Fibroblast of lung (primary cell): ENCODE results near the gene RUNX1. TPM values are rescaled to one million over a fixed set of nuclear protein-coding genes. Genes with fewer than 3 reads are reported as not detected.

Experiments
- DNase-seq, 2 donors: peaks; one replicate each; pipeline versions ENCODE4 v3.0.0 to v3.0.0-alpha.2; 2010; ENCODE audit warnings: low read depth in 2 of 2
- H2AFZ ChIP-seq: 2 replicates; pipeline ENCODE4 v1.5.1; 2012; ENCODE audit warnings: low read length, control low read depth, inconsistent platforms
- H3K27ac ChIP-seq: 2 replicates; pipeline ENCODE4 v1.5.1; 2011; ENCODE audit warnings: low read length, control low read depth; ENCODE audit not compliant: insufficient read depth
- H3K27me3 ChIP-seq: 2 replicates; pipeline ENCODE4 v1.5.1; 2011; ENCODE audit warnings: mild to moderate bottlenecking, low read length; ENCODE audit not compliant: control insufficient read depth, insufficient read depth
- H3K36me3 ChIP-seq: 2 replicates; pipeline ENCODE4 v1.5.1; 2011; ENCODE audit warnings: low read length; ENCODE audit not compliant: control insufficient read depth, insufficient read depth
- H3K4me1 ChIP-seq: 2 replicates; pipeline ENCODE4 v1.5.1; 2011; ENCODE audit warnings: low read length; ENCODE audit not compliant: control insufficient read depth, insufficient read depth; ENCODE audit errors: extremely low read depth
- H3K4me2 ChIP-seq: 2 replicates; pipeline ENCODE4 v1.5.1; 2011; ENCODE audit warnings: low read length, control low read depth; ENCODE audit not compliant: insufficient read depth; ENCODE audit errors: extremely low read depth
- H3K4me3 ChIP-seq, 4 experiments: fragments of 200-600 bp in 1 of 4; sonication (generic) in 1 of 4; replicated peaks in 1 of 4; 2 replicates each; pipeline ENCODE4 v1.5.1; 2011 to 2016; ENCODE audit warnings: low read length in 4 of 4, low read depth in 3 of 4, mild to moderate bottlenecking in 3 of 4, control low read depth in 2 of 4, inconsistent platforms in 1 of 4, mixed read lengths in 1 of 4; ENCODE audit not compliant: insufficient read depth in 1 of 4; ENCODE audit errors: control extremely low read depth in 1 of 4
- H3K79me2 ChIP-seq: 2 replicates; pipeline ENCODE4 v1.5.1; 2012; ENCODE audit warnings: mild to moderate bottlenecking, low read length, inconsistent platforms; ENCODE audit not compliant: control insufficient read depth, insufficient read depth
- H3K9ac ChIP-seq: 2 replicates; pipeline ENCODE4 v1.5.1; 2011; ENCODE audit warnings: mild to moderate bottlenecking, low read length, control low read depth; ENCODE audit not compliant: insufficient read depth
- H3K9me3 ChIP-seq: 2 replicates; pipeline ENCODE4 v1.5.1; 2012; ENCODE audit warnings: low read depth, low read length; ENCODE audit not compliant: control insufficient read depth, insufficient read depth
- H4K20me1 ChIP-seq: 2 replicates; pipeline ENCODE4 v1.5.1; 2011; ENCODE audit warnings: low read length; ENCODE audit not compliant: control insufficient read depth, insufficient read depth; ENCODE audit errors: extremely low read depth
- CTCF ChIP-seq, 2 donors: IDR thresholded peaks in 1 of 2; conservative IDR thresholded peaks in 1 of 2; 1 replicate in 1 of 2; 2 replicates in 1 of 2; pipeline ENCODE4 v1.5.1; 2011 to 2012; ENCODE audit warnings: low read length in 2 of 2, control low read depth in 1 of 2, inconsistent platforms in 1 of 2, low read depth in 1 of 2, mild to moderate bottlenecking in 1 of 2
- EZH2 ChIP-seq: IDR thresholded peaks from 2 replicates; pipeline ENCODE4 v1.5.1; 2012; ENCODE audit warnings: low read length, control low read depth, mild to moderate bottlenecking; ENCODE audit errors: missing control alignments
- polyA plus RNA-seq, 2 donors: library from polyadenylated mRNA; depleted of rRNA in 1 of 2; stranded (reverse) in 1 of 2; unstranded in 1 of 2; fragments of >200 nt; gene quantifications; 2 replicates each; pipeline ENCODE4 v1.2.1, GENCODE V29; 2011 to 2012; ENCODE audit warnings: missing spikeins in 1 of 2
- total RNA-seq: library from RNA; depleted of rRNA; stranded (reverse); fragments of >200 nt; gene quantifications from 2 replicates; pipeline ENCODE4 v1.2.1, GENCODE V29; 2014

RUNX1 gene
- total and polyA plus RNA-seq, 2 donors (not counting 1 experiment from before 2014, with no cell fraction given) = 23.1 to 41.6 TPM

- H3K27me3 ChIP-seq = no peaks in the 10 kb centered on the region
- H3K79me2 ChIP-seq = peaks cover 11% of the 10 kb centered on the region
- DNase-seq = no peak
- no peaks in the 10 kb centered on the region for H3K9me3 ChIP-seq
- TF ChIP-seq CTCF (conservative IDR thresholded peaks at IDR 0.05 in 1 of 2, IDR thresholded peaks at IDR 0.05 in 1 of 2; ENCODE audit: low read depth in 1 of 2, low read length in 2 of 2) (no peak), EZH2 (no peak)
- H2AFZ ChIP-seq = no peak overlapping the region
- no peak overlapping the region for H3K9ac ChIP-seq
- H3K4me2 ChIP-seq = no peak overlapping the region
- H3K36me3 ChIP-seq = peaks cover 19% of the 10 kb centered on the region
- H3K27ac ChIP-seq = no peak overlapping the region
- no peak overlapping the region for H3K4me3 ChIP-seq
- H4K20me1 ChIP-seq = no peaks in the 10 kb centered on the region
- H3K4me1 ChIP-seq = peaks cover 11% of the 10 kb centered on the region
Measured at GRCh38 chr21:34791776-34792503, 257.2 kb downstream of the RUNX1 start.

GRCh38 chr21:34790834-34791233 lies 258.3 kb downstream of the RUNX1 start:
- Histone ChIP-seq H3K27me3 (no peaks in the 10 kb centered on the region), H3K9me3 (no peaks in the 10 kb centered on the region), H2AFZ (no peak overlapping the region), H3K9ac (no peak overlapping the region), H3K79me2 (peaks cover 11% of the 10 kb centered on the region), H4K20me1 (no peaks in the 10 kb centered on the region), H3K27ac (no peak overlapping the region), H3K36me3 (peaks cover 19% of the 10 kb centered on the region), H3K4me2 (no peak overlapping the region), H3K4me1 (peaks cover 5% of the 10 kb centered on the region), H3K4me3 (no peak overlapping the region)
- no peak for DNase-seq
- TF ChIP-seq CTCF (conservative IDR thresholded peaks at IDR 0.05 in 1 of 2, IDR thresholded peaks at IDR 0.05 in 1 of 2; ENCODE audit: low read depth in 1 of 2, low read length in 2 of 2) = no peak
- no peak for TF ChIP-seq EZH2

- Histone ChIP-seq H3K9me3 (no peaks in the 10 kb centered on the region), H3K79me2 (peaks cover 11% of the 10 kb centered on the region), H2AFZ (no peak overlapping the region), H3K27ac (no peak overlapping the region), H4K20me1 (no peaks in the 10 kb centered on the region), H3K27me3 (no peaks in the 10 kb centered on the region), H3K4me3 (no peak overlapping the region), H3K4me1 (peaks cover under 1% of the 10 kb centered on the region), H3K36me3 (peaks cover 19% of the 10 kb centered on the region), H3K4me2 (no peak overlapping the region), H3K9ac (no peak overlapping the region)
- no peak for DNase-seq
- TF ChIP-seq EZH2 (no peak), CTCF (conservative IDR thresholded peaks at IDR 0.05 in 1 of 2, IDR thresholded peaks at IDR 0.05 in 1 of 2; ENCODE audit: low read depth in 1 of 2, low read length in 2 of 2) (no peak)
Measured at GRCh38 chr21:34790341-34790740, 258.8 kb downstream of the RUNX1 start.
